HG02610 (cell line): ENCODE results near the gene SYTL1.
"Not testable (repeated sequence)": the region's sequence is repeated elsewhere in the genome, so short reads cannot be mapped to it uniquely, and the experiment has no call there.

ENCODE experiments used
- ATAC-seq: cut with Tn5 transposase; IDR thresholded peaks from one replicate; pipeline ENCODE4 v1.9.1; 2021; ENCODE audit warnings: mild to moderate bottlenecking, moderate library complexity; ENCODE audit not compliant: unreplicated experiment

The SYTL1 gene

GRCh38 chr1:27381969-27382762 lies 40.3 kb downstream of the SYTL1 start:
- ATAC-seq: no peak

- no peak for ATAC-seq
These were observed 41.3 kb downstream of the SYTL1 start, which contains the start of gene CD164L2 for GRCh38 chr1:27383039-27383605. Gene CD164L2 (minus strand): TSS chr1:27383333. CDS start chr1:27383239, 94 bp downstream.

GRCh38 chr1:27383661-27384060 lies 41.8 kb downstream of the SYTL1 start:
- no peak for ATAC-seq

- ATAC-seq: not testable (repeated sequence)
These were observed 43.0 kb downstream of the SYTL1 start for GRCh38 chr1:27384797-27385196.

- no peak for ATAC-seq
These were observed 46.6 kb downstream of the SYTL1 start for GRCh38 chr1:27388337-27389005.

GRCh38 chr1:27391511-27392095 lies 49.8 kb downstream of the SYTL1 start:
- ATAC-seq: no peak

GRCh38 chr1:27392096-27392777 lies 50.4 kb downstream of the SYTL1 start, which contains the start of gene GPR3:
Gene GPR3 (plus strand): TSS chr1:27392622. CDS start chr1:27393799, 1,177 bp downstream.
- peak; percentile 69 for ATAC-seq

- ATAC-seq: no peak
These were observed 51.2 kb downstream of the SYTL1 start for GRCh38 chr1:27392778-27393635.

GRCh38 chr1:27393641-27394281 lies 51.9 kb downstream of the SYTL1 start:
- ATAC-seq: no peak

GRCh38 chr1:27394282-27394658 lies 52.4 kb downstream of the SYTL1 start:
- ATAC-seq: no peak

- ATAC-seq: no peak
These were observed 53.1 kb downstream of the SYTL1 start for GRCh38 chr1:27394925-27395324.

- no peak for ATAC-seq
These were observed 53.8 kb downstream of the SYTL1 start for GRCh38 chr1:27395441-27396195.

GRCh38 chr1:27397110-27397509 lies 55.3 kb downstream of the SYTL1 start:
- ATAC-seq: no peak

- no peak for ATAC-seq
These were observed 55.9 kb downstream of the SYTL1 start for GRCh38 chr1:27397749-27398148.

GRCh38 chr1:27398405-27399149 lies 56.8 kb downstream of the SYTL1 start:
- ATAC-seq: no peak

GRCh38 chr1:27399251-27400025 lies 57.6 kb downstream of the SYTL1 start:
- ATAC-seq: no peak
